Fibroblast of the aortic adventitia (primary cell): Measurements from ENCODE around the gene IL17D. TPM values are rescaled to one million over a fixed set of nuclear protein-coding genes. Genes with fewer than 3 reads are reported as not detected.

Experiments
- DNase-seq: peaks from one replicate; pipeline ENCODE4 v3.0.0-alpha.2; 2010; ENCODE audit warnings: low read depth
- H3K4me3 ChIP-seq: 2 replicates; pipeline ENCODE4 v1.5.1; 2011; ENCODE audit warnings: low read depth, mild to moderate bottlenecking, control low read depth, low read length, moderate library complexity
- CTCF ChIP-seq: IDR thresholded peaks from 2 replicates; pipeline ENCODE4 v1.5.1; 2011; ENCODE audit warnings: mild to moderate bottlenecking, low read length, control low read depth, inconsistent platforms; ENCODE audit not compliant: insufficient read depth
- total RNA-seq: library from RNA; depleted of rRNA; stranded (reverse); fragments of >200 nt; gene quantifications from 2 replicates; pipeline ENCODE4 v1.2.3, GENCODE V29; 2012; ENCODE audit warnings: low replicate concordance

IL17D gene
- total RNA-seq, 1 donor = 5.0 TPM

GRCh38 chr13:20715330-20715712 is 11.8 kb downstream of the IL17D start:
- H3K4me3 ChIP-seq = no peak overlapping the region
- TF ChIP-seq CTCF = no peak
- peak; percentile 53 for DNase-seq

- DNase-seq = no peak
- no peak overlapping the region for H3K4me3 ChIP-seq
- no peak for TF ChIP-seq CTCF
Measured at GRCh38 chr13:20716951-20717350, 13.5 kb downstream of the IL17D start.

GRCh38 chr13:20717581-20718542 is 14.4 kb downstream of the IL17D start:
- DNase-seq = no peak
- TF ChIP-seq CTCF = no peak
- no peak overlapping the region for H3K4me3 ChIP-seq

GRCh38 chr13:20718958-20719566 is 15.6 kb downstream of the IL17D start:
- no peak for TF ChIP-seq CTCF
- H3K4me3 ChIP-seq = no peak overlapping the region
- DNase-seq = no peak

GRCh38 chr13:20719783-20720182 is 16.3 kb downstream of the IL17D start:
- no peak for DNase-seq
- no peak overlapping the region for H3K4me3 ChIP-seq
- no peak for TF ChIP-seq CTCF

GRCh38 chr13:20720499-20720898 is 17.0 kb downstream of the IL17D start:
- TF ChIP-seq CTCF = no peak
- no peak overlapping the region for H3K4me3 ChIP-seq
- DNase-seq = no peak
